ENCODE results near the gene PNPLA5. TPM values are rescaled to one million over a fixed set of nuclear protein-coding genes. Genes with fewer than 3 reads are reported as not detected.

The PNPLA5 gene
- polyA plus RNA-seq, 1 donor (not counting 4 experiments of a cell fraction or from before 2014, with no cell fraction given), result not detected

GRCh38 chr22:43882122-43882767 lies 9.6 kb downstream of the PNPLA5 start:
- Histone ChIP-seq H3K9me1 (ENCODE audit: control insufficient read depth, extremely low read depth, insufficient read depth, low read length) (no peaks in the 10 kb centered on the region), H3K4me2 (ENCODE audit: control insufficient read depth, extremely low read depth, insufficient read depth, low read depth, low read length) (no peak overlapping the region), H2AFZ (ENCODE audit: control insufficient read depth, low read length) (no peak overlapping the region), H3K79me2 (ENCODE audit: control insufficient read depth, insufficient read depth, low read length) (no peaks in the 10 kb centered on the region), H3K27me3 (ENCODE audit: control insufficient read depth, extremely low read depth, insufficient read depth, low read length) (peaks cover 6% of the 10 kb centered on the region), H3K9ac (ENCODE audit: control insufficient read depth, extremely low read depth, insufficient read depth, low read length) (no peak overlapping the region), H3K4me1 (ENCODE audit: control insufficient read depth, extremely low read depth, insufficient read depth, low read length) (no peaks in the 10 kb centered on the region), H4K20me1 (ENCODE audit: control insufficient read depth, extremely low read depth, insufficient read depth, low read length) (no peaks in the 10 kb centered on the region), H3K36me3 (ENCODE audit: control insufficient read depth in 2 of 2, extremely low read depth in 1 of 2, insufficient read depth in 2 of 2, low read length in 2 of 2) (no peaks in the 10 kb centered on the region), H3K27ac (ENCODE audit: control insufficient read depth, insufficient read depth, low read length) (no peak overlapping the region), H3K4me3 (ENCODE audit: control insufficient read depth in 2 of 3, extremely low read depth in 1 of 3, insufficient read depth in 2 of 3, low read depth in 1 of 3, low read length in 3 of 3) (no peak overlapping the region), H3K9me3 (ENCODE audit: control insufficient read depth, low read depth, low read length) (no peaks in the 10 kb centered on the region)
- FAIRE-seq (no peak), DNase-seq (ENCODE audit: low read depth, low spot score) (no peak)
- TF ChIP-seq CTCF (optimal IDR thresholded peaks at IDR 0.05 in 1 of 3, IDR thresholded peaks at IDR 0.05 in 1 of 3, conservative IDR thresholded peaks at IDR 0.05 in 1 of 3; ENCODE audit: extremely low read depth in 1 of 3, insufficient read depth in 2 of 3, low read length in 3 of 3) (no peak), EZH2 (IDR thresholded peaks at IDR 0.05; ENCODE audit: low read length) (no peak)
- dilution Hi-C loops (cut with MboI; ENCODE audit: extremely low pct_ligation_motif_present, low sequenced_read_pairs), result no loop called here

GRCh38 chr22:43881091-43882061 lies 10.4 kb downstream of the PNPLA5 start:
- Histone ChIP-seq H3K79me2 (ENCODE audit: control insufficient read depth, insufficient read depth, low read length) (no peaks in the 10 kb centered on the region), H3K9me3 (ENCODE audit: control insufficient read depth, low read depth, low read length) (no peaks in the 10 kb centered on the region), H3K36me3 (ENCODE audit: control insufficient read depth in 2 of 2, extremely low read depth in 1 of 2, insufficient read depth in 2 of 2, low read length in 2 of 2) (no peaks in the 10 kb centered on the region), H3K4me3 (ENCODE audit: control insufficient read depth in 2 of 3, extremely low read depth in 1 of 3, insufficient read depth in 2 of 3, low read depth in 1 of 3, low read length in 3 of 3) (no peak overlapping the region), H3K27ac (ENCODE audit: control insufficient read depth, insufficient read depth, low read length) (no peak overlapping the region), H4K20me1 (ENCODE audit: control insufficient read depth, extremely low read depth, insufficient read depth, low read length) (no peaks in the 10 kb centered on the region), H3K9me1 (ENCODE audit: control insufficient read depth, extremely low read depth, insufficient read depth, low read length) (no peaks in the 10 kb centered on the region), H2AFZ (ENCODE audit: control insufficient read depth, low read length) (no peak overlapping the region), H3K27me3 (ENCODE audit: control insufficient read depth, extremely low read depth, insufficient read depth, low read length) (peaks cover 4% of the 10 kb centered on the region), H3K9ac (ENCODE audit: control insufficient read depth, extremely low read depth, insufficient read depth, low read length) (no peak overlapping the region), H3K4me2 (ENCODE audit: control insufficient read depth, extremely low read depth, insufficient read depth, low read depth, low read length) (no peak overlapping the region), H3K4me1 (ENCODE audit: control insufficient read depth, extremely low read depth, insufficient read depth, low read length) (no peaks in the 10 kb centered on the region)
- FAIRE-seq, result no peak
- TF ChIP-seq EZH2 (IDR thresholded peaks at IDR 0.05; ENCODE audit: low read length) (no peak), CTCF (optimal IDR thresholded peaks at IDR 0.05 in 1 of 3, IDR thresholded peaks at IDR 0.05 in 1 of 3, conservative IDR thresholded peaks at IDR 0.05 in 1 of 3; ENCODE audit: extremely low read depth in 1 of 3, insufficient read depth in 2 of 3, low read length in 3 of 3) (no peak)
- DNase-seq (ENCODE audit: low read depth, low spot score), result no peak
- dilution Hi-C loops (cut with MboI; ENCODE audit: extremely low pct_ligation_motif_present, low sequenced_read_pairs), result no loop called here
